ENCODE results near the gene PTP4A1.

The PTP4A1 gene

DNA sequence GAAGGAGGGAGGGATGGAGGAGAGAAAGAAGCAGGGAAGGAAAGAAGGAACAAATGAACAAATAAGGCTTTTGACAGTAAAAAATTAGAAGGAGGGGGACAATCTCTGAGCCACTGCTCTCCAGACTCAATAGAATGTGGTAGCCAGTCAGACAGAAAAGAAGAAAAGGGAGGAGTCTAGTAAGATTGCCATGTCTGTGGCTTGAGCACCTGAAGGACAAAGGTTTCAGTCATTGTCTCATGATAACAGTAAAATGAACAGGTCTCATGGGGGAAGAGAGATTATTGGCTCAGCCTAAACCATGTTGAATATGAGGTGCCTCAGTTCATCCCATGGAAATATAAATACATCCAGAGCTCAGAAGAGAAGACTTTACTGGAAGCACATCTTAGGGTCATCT lies 14.0 kb upstream of the PTP4A1 start:
- DNase-seq = no peak

DNA sequence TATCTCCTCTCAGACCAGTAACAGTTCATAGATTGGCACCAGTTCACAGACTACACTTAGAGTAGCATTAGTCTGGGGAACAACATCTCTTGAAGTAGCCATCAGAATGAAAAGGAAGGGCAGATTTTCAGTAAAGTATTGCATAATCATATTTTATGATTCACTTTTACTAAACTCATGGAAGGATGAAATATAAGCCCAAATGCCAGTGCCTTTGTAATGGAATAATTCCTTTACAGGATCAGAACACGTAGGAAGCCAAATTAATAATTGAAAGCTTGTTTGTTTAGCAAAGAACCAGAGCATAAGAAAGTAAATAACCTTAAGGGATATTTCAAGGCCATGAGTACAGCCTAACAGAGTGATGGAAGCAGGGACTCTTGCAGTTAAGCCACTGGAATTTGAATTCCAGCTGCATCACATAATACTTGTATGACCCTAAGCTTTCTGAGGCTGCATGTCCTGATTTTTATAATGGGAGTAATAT lies 11.4 kb upstream of the PTP4A1 start:
- DNase-seq = no peak

DNA sequence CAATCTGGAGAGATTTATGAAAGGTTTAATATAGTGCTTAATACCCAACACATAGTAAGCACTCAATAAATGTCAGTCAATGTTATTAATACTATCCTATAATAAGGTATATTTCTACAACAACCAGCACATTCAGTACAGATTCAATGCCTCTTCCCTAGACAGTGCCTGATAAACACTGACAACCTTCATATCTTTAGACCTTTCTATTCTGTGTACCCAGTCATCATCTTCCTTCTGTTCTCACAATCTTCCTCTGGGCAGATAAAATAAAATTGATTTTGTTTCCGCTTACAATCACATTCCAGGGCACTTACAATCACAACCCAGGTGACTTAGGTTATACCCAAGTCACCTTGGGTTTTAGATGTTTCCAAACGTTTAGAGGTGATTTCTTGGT lies 11.0 kb upstream of the PTP4A1 start:
- no peak for DNase-seq

DNA sequence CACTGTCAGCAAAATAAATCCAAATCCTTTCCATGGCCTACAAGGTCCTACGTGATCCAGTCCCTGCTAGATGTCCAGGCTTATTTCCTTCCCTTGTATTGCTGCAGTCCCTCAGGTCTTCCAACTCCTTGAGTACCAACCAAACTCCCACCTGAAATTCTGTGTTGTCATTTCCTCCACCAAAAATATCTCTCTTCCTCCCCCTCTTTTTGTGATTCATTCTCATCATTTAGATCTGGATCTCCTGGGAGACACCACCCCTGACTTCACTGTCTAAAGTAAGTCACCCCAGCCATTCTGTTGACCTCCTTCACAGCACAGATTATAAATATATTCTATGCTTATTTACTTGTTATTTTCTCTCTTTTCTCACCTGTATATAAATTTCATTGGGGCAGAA lies 9.0 kb upstream of the PTP4A1 start:
- DNase-seq = no peak

DNA sequence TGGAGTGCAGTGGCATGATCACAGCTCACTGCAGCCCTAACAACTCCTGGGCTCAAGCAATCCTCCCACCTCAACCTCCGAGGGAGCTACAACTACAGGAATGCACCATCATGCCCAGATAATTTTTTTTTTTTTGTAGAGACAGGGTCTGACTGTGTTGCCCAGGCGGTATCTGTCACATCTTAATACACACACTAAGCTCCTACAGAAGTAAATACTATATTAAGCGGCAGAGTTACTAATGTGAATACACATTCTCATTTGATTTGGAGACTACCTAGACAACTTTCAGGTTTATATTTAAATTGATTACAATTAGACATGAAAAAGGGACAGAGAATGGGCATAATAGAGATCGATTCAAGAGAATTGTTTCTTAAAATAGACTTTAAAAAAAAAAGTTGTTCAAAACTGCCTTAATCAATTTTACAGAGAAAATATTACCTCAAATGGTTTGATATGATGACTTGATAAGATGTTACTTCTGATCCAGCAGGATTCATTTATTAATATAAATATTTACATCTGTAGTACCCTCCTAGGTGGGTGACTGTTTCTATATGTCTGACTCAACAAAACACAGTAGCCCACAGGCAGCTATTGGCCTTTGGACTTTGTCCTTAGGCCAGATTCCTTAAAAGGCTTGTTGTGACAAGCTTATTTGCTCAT lies 7.1 kb upstream of the PTP4A1 start:
- DNase-seq = peak; percentile 3

DNA sequence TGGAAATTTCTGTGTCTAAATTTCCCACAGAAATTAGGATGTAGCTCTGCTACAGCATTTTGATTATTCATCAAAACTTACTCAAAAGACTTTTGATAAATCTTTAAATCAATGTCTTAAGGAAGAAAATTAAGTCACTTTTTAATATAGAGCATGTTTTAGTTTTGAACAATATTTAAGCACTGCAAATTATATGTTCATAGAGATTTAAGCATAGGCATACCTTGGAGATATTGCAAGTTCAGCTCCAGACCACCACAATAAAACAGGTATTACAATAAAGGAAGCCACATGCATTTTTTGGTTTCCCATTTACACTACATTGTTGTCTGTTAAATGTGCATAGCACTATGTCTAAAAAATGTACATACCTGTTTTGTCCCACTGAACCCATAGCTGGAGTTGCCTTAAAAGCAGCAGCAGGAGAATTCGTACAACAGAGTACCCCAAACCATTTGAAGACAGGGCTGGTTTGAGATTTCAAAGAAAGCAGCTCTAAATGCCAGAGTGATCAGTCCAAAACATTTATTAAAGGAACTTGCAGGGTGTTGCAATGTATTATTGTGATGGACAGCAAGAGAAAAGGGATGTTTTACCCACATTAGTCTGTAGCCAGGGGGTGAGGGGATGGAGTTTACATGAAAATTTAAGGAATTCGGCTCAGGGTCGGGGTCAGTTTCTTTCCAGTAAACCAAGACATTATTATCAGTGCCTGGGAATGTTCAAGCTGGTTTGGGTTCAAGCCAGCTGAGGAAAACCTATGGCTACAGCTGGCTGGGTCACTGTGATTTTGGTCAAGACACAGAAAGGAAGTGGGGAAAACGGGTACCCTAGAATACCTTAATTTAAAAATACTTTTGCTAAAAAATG lies 6.3 kb upstream of the PTP4A1 start:
- no peak for DNase-seq

DNA sequence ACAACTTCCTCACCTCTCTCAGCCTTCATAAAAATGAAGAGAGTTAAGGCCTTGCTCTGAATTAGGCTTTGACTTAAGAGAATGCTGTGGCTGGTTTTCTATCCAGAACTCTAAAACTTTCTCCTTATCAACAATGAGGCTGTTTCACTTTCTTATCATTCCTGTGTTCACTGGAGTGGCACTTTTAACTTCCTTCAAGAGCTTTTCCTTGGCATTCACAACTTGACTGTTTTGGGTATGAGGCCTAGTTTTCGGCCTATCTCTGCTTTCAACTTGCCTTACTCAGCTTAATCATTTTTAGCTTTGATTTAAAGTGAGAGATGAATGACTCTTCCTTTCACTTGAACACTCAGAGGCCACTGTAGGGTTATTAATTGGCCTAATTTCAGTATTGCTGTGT lies 4.3 kb upstream of the PTP4A1 start:
- DNase-seq = no peak

DNA sequence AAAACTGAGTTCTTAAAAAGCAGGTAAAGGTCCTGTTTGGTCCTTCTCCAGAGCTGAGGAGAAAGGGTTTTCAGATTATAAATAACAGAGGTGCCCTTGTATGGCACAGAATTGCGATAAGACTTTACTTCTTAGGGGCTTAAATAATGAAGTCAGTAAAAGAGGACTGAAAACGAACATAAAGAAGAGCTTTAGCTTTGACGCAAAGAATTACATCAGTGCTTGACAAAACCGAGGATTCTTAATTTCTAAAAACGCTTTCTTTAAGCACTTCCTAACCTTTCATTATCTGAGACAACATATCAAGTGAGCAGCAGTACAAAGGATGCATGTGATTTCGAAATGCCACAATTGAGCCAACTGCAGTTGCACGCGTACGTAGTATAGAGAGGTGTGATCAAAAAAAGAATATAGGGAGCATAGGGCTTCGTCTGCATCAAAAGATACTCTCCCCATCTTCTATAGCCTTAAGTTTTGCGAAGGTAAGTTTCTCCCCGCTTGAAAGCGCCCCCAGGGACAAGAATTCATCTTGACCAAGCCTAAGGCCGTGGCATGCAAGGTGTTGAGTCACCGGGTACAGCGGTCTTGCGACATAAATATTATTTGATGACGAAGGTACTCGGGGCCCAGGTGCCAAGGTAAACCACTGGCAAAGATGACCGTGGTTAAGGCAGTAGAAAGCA lies 778 bp upstream of the PTP4A1 start:
- DNase-seq = peak; percentile 83

DNA sequence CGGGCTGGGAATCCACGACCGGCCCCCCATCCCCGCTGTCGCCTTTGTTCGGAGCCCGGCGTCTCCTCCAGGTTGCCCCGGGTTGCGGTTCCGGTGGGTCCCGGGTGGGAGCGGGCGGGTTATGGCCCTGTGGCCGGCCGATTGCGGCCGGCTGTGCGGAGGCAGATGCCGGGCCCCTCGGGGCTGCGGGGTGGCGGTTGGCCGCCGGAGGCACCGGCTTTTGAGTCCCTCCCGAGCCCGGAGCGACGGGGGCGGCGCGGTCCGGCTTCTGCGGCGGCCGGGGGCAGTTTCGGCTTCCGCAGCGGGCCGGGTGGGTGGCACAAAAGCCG lies 431 bp downstream of the PTP4A1 start:
- peak; percentile 56 for DNase-seq

DNA sequence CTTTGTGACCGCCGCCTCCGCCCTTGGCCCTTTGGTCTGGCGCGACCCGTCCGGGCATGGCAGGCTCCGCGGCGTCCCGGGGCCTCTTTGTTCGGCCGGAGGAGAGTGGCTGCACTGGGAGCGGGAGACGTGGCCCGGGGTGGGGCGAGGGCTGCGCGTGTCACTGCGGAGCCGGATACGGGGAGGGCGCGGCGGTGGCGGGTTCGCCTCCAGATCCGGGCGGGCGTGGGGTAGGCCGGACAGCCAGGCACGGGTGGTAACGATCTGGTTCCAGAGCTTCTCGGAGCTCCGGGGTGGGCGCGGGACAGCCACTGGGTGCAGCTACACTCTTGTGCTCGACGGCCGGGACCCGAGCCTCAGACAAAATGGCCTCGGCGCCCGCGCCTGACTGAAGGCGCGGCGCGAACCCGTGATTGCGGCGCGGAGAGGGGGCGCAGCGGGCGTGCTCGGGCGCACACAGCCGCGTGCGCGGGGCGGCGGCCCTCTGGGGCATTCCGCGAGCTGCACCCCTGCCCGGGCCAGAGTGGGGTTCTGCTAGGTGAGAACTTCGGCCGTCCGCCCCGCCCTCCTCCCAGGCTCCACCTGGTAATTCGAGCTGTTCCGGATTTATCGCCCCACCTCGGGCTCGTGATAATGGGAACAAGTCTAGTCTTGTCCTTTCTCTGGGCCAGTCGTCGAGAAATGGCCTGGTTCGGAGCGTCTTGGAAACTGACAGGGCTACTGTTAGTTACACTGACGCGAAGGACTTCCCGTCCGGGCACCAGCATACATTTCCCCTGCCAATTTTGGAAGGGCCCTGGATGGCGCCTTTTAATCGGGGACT lies 1.0 kb downstream of the PTP4A1 start:
- DNase-seq = peak; percentile 79

DNA sequence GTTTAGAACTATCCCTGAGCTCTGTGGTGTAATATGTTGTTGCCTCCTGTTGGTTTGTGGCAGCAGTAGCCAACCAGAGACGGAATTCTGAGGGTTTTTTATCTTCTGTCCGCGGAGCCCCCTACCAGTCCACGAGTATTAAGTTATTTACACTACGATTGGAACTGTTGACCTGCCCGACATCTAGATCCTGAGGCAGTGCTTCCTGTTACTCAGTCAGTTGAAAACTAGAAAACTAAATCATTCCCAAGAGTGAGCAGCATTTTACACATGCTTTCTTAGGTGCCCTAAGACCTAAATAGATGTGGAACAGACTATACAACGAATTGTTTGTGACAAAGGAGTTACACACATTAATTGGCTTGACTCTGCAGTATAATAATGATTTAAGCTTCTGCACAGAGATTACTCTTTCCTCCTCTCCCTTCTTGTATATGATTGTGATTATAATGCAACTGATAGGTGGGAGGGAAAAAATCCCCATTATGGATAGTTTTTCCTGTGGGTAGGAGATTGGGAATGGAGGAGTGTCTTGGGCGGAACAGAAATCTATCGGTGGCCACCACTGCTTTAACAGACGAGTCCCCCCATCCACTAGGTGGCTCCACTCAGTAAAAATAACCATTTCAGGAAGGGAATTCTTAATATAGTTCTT lies 1.7 kb downstream of the PTP4A1 start:
- peak; percentile 46 for DNase-seq

DNA sequence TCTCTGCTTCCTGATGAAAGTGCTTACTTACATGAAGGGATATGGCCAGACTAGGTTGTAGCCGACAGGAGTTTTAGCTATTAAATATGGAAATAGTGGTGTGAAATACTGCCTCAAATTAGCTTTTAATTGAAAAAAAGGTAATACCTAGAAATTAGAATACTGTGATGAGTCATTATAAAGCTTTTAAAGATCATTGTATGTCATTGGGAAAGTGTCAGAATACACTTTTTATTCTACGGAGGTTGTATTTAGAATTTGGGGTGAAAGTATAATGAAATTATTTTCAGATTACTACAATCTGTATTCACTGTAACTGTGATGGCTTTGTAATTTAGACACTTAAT lies 2.2 kb downstream of the PTP4A1 start:
- DNase-seq = no peak

DNA sequence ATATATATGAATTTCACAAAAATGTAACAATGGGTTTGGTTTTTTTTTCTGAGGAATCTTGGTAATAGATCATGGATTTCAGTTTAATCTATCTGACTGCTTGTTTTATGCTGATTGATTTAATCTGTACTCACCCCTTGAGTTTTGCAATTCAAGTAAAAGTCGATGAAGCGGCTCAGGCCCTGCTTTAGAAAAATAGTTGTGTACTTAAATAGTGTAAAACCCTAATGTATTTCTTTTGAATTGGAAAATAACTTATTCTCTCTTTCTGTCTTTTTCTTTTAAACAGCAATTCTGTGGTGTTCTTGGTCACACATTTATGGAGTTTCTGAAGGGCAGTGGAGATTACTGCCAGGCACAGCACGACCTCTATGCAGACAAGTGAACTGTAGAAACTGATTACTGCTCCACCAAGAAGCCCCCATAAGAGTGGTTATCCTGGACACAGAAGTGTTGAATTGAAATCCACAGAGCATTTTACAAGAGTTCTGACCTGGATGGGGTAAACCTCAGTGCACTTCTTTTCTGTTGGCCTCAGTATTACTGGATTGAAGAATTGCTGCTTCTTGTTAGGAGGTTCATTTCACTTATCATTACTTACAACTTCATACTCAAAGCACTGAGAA lies 4.0 kb downstream of the PTP4A1 start:
- DNase-seq = no peak

DNA sequence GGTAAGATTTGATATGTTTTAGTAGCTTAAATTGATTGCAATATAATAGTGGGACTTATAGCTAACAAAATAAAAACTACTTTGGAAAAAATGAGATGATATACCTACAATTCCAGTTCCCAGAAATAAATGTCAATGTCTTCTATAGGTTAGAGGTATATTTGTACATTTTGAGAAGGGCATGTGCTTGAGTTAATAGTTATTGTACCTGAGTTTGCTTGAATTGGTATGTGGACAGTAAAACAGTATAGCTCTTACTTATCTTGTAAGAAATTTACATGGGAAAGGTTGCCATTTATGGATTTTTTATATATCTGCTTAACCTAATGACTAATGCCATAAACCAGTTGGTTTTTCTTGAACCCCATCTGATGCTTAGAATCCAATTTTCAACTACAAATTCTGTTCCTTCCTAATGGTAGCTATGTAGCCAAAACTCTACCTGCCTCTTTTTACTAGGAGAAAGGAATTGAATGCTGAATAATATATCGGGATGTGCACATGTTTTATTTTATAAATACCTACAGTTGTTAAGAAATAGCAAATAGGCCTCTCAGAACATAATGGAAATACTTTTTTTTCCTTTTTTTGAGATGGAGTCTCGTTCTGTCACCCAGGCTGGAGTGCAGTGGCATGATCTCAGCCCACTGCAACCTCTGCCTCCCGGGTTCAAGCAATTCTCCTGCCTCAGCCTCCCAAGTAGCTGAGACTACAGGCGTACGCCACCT lies 4.9 kb downstream of the PTP4A1 start:
- no peak for DNase-seq

DNA sequence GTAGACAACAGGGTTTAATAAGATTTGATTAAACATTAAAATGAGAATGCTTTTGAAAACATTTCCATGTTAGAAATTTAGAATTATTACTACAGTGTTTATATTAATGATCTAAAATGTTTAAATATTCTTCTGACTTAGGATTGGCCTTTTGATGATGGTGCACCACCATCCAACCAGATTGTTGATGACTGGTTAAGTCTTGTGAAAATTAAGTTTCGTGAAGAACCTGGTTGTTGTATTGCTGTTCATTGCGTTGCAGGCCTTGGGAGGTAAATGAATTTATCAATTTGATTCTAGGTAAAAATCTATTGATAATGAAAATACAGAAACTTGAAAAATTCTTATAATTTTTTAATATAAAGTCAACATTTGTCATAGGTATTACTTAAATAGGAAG lies 6.5 kb downstream of the PTP4A1 start:
- no peak for DNase-seq

DNA sequence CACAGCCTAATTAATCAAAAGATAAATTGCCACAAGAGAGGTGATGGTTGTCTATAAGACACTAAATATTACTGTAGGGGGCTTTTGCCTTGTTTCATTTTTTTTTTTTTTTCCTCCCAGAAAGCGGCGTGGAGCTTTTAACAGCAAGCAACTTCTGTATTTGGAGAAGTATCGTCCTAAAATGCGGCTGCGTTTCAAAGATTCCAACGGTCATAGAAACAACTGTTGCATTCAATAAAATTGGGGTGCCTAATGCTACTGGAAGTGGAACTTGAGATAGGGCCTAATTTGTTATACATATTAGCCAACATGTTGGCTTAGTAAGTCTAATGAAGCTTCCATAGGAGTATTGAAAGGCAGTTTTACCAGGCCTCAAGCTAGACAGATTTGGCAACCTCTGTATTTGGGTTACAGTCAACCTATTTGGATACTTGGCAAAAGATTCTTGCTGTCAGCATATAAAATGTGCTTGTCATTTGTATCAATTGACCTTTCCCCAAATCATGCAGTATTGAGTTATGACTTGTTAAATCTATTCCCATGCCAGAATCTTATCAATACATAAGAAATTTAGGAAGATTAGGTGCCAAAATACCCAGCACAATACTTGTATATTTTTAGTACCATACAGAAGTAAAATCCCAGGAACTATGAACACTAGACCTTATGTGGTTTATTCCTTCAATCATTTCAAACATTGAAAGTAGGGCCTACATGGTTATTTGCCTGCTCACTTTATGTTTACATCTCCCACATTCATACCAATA lies 7.8 kb downstream of the PTP4A1 start:
- DNase-seq = no peak

DNA sequence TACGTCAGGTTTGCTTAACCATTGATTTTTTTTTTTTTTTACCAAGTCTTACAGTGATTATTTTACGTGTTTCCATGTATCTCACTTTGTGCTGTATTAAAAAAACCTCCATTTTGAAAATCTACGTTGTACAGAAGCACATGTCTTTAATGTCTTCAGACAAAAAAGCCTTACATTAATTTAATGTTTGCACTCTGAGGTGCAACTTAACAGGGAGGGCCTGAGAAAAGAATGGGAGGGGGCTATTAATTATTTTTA lies 8.4 kb downstream of the PTP4A1 start:
- no peak for DNase-seq

DNA sequence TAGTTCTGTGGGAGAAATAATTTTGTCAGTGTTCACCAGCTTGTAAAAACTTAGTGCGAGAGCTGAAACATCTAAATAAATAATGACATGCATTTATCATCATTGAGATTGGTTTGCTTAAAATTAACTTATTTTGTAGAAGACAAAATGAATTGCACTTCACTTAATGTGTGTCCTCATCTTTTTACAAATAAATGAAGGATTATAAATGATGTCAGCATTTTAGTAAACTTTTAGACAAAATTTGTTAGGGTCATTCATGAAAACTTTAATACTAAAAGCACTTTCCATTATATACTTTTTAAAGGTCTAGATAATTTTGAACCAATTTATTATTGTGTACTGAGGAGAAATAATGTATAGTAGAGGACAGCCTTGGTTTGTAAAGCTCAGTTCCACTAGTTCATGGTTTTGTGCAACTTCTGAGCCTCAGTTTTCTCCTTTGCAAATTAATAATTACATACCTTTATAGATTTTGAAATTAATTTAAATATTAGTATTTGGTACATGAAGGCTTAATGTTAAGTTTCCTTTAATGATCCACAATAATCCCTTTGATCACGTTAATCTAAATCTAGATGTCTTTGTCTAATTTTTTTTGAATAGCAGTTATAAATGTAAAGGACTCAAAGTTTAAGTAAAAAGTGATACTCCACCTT lies 9.2 kb downstream of the PTP4A1 start:
- no peak for DNase-seq

DNA sequence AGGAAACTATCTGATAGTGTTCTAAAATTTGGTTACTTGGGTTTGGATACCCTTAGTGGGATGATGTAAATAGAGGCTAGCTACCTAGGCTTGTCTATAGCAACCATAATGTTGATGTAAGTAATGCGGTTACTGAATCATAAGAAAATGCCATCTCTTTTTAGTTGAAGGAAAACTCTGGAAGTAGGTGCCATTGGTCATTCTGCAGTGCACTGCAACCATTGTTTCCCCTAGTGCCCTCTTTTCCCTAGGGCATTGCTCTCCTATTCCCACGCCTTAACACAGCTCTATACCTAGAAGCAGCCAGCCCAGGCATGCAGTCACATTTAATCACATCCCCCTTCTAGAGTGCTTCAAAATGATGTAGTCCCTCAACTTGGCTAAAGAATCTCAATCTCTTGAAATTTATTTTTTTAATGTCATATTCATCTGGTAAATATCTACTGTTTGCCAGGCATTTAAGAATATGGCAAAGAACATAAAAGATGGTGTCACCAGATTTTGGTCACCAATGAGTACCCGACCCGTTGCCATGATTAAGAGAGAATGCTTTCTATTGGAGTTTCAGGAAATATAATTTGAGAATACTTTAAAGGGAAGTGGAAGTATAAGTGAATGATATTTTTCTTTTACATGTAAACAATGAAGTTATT lies 10.4 kb downstream of the PTP4A1 start:
- no peak for DNase-seq

DNA sequence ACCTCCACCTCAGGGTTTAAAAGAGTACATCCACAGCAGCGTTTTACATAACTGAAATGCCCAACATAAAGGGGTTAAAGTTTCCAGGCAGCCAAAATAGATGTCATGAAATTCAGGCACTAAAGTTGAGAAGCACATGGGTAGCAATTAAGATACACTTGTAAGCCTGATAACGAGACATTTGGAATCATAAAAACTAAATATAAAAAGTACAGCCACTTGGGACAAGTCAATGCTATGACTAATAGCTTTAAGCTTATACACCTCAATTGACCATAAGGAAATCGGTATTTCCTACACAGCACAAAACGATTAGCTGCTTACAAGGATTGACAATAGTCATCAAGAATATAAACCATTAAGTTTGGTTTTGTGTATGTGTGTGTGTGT lies 11.8 kb downstream of the PTP4A1 start:
- no peak for DNase-seq

Measured in NCI-H146 (cell line).